Astrocyte (in vitro differentiated cells and primary cell): ENCODE results near the gene LLCFC1.

Experiments
- CTCF ChIP-seq: IDR thresholded peaks from 2 replicates; pipeline ENCODE4 v1.5.1; 2011; ENCODE audit warnings: low read depth, mild to moderate bottlenecking, inconsistent platforms, low read length, moderate library complexity; ENCODE audit not compliant: insufficient read depth
- EZH2 ChIP-seq: IDR thresholded peaks from 2 replicates; pipeline ENCODE4 v1.6.1; 2012; ENCODE audit warnings: mild to moderate bottlenecking, low read length, inconsistent platforms; ENCODE audit not compliant: insufficient read depth

- TF ChIP-seq CTCF (no peak), EZH2 (no peak)
Observed at GRCh38 chr7:142956951-142957623, 17.8 kb downstream of the LLCFC1 start.
